BE2C (cell line): Measurements from ENCODE around the gene GLB1L2.

Source experiments
- DNase-seq: peaks from one replicate; pipeline ENCODE4 v3.0.0-alpha.2; 2020
- H3K27me3 ChIP-seq: fragments of 250-450 bp; sonication (Bioruptor Pico); 2 replicates; pipeline ENCODE4 v1.5.1; 2020; ENCODE audit warnings: mild to moderate bottlenecking
- H3K36me3 ChIP-seq: fragments of 250-450 bp; sonication (Bioruptor Pico); 2 replicates; pipeline ENCODE4 v1.5.1; 2020; ENCODE audit warnings: mild to moderate bottlenecking
- H3K4me1 ChIP-seq: fragments of 250-450 bp; sonication (Bioruptor Pico); 2 replicates; pipeline ENCODE4 v1.5.1; 2020
- H3K4me3 ChIP-seq: 2 replicates; pipeline ENCODE4 v1.5.1; 2011; ENCODE audit warnings: low read depth, low read length
- H3K9me3 ChIP-seq: fragments of 250-450 bp; sonication (Bioruptor Pico); 2 replicates; pipeline ENCODE4 v1.5.1; 2020
- CTCF ChIP-seq: IDR thresholded peaks from 2 replicates; pipeline ENCODE4 v1.5.1; 2012; ENCODE audit warnings: mild to moderate bottlenecking, low read depth, low read length

GLB1L2 gene

DNA sequence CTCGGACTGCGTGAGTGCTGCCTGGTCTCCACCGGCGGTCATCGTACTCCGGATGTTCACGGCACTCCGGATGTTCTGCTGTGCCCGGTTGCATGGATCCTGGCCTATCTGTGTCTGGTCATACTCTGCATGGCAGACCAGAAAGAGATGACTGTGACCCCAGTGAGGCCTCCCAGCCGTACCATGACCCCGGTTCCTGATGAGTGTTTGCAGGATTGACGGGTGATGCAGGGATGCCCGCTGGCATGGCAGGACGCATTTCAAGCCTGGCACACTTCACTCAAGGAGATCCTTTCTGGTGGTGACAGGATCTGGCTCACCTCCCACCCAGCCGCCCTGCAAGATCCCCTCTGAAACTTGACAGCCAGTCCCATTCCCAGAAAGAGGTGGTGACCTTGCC is 6.3 kb downstream of the GLB1L2 start:
- Histone ChIP-seq H3K4me1 (no peaks in the 10 kb centered on the region), H3K4me3 (no peak overlapping the region), H3K36me3 (no peaks in the 10 kb centered on the region), H3K9me3 (no peaks in the 10 kb centered on the region), H3K27me3 (no peaks in the 10 kb centered on the region)
- TF ChIP-seq CTCF = no peak
- DNase-seq = no peak

DNA sequence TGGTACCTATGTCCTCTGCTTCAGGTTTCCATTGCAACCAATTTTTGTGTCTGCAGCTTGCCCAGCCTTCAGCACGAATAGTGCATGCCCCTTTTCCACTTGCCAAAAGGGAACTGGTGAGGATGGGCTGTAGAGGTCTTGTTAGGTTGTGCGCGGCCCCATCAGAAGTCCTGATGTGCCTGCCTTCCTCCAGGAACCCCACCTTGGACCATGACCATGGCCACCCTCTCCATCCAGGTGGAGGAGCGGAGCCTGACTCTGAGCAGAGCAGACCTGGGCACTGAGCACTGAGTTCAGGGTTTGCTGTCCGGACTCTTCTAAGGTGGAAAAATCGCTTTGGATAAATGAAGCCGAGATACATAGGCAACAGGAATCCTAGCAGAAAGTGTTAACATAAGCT is 6.9 kb downstream of the GLB1L2 start:
- H3K36me3 ChIP-seq = no peaks in the 10 kb centered on the region
- no peaks in the 10 kb centered on the region for H3K9me3 ChIP-seq
- H3K4me3 ChIP-seq = no peak overlapping the region
- no peak for DNase-seq
- no peaks in the 10 kb centered on the region for H3K27me3 ChIP-seq
- no peaks in the 10 kb centered on the region for H3K4me1 ChIP-seq
- no peak for TF ChIP-seq CTCF

GRCh38 chr11:134339756-134340155 is 8.0 kb downstream of the GLB1L2 start:
- DNase-seq = no peak
- Histone ChIP-seq H3K4me3 (no peak overlapping the region), H3K9me3 (no peaks in the 10 kb centered on the region), H3K4me1 (no peaks in the 10 kb centered on the region), H3K27me3 (no peaks in the 10 kb centered on the region), H3K36me3 (no peaks in the 10 kb centered on the region)
- TF ChIP-seq CTCF = no peak

- H3K9me3 ChIP-seq = no peaks in the 10 kb centered on the region
- DNase-seq = no peak
- no peak for TF ChIP-seq CTCF
- H3K27me3 ChIP-seq = no peaks in the 10 kb centered on the region
- no peak overlapping the region for H3K4me3 ChIP-seq
- no peaks in the 10 kb centered on the region for H3K4me1 ChIP-seq
- H3K36me3 ChIP-seq = no peaks in the 10 kb centered on the region
These were observed 8.7 kb downstream of the GLB1L2 start for GRCh38 chr11:134340354-134340964.

DNA sequence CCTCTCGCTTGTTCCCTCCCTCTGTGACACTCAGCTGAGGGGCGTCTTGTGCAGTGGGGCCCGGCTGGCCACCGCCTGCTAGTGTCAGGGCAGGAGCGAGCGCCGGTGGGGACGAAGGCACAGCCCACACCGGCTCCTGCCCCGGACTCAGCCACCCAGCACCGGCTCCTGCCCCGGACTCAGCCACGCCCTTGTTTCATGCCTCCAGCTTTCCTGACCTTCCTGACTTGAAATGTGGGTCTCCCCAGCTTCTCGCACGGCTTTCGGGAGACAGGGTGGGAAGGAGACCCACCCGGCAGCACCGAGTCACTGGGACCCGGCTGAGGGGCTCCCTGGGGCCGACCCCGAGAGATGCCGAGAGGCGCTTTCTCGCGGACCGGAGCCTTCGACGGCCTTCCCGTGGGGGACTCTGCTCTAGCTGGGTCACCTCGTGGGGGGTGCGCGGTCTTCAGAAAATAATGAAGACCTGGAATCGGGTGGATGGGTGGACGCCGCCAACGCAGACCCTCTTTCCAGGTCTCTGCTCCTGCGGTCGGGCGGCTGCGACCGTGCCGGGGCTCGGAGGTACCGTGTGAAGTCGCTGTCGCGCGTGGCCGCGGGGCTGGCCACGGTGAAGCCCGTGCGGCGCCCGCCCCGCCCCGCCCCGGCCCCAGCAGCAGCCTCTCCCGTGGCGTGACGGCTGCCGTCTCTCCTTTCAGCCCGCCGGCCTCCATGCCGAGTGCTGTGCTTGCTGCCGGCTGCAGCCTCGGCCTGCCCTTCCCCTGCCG is 10.2 kb downstream of the GLB1L2 start:
- TF ChIP-seq CTCF = no peak
- Histone ChIP-seq H3K4me3 (no peak overlapping the region), H3K4me1 (no peaks in the 10 kb centered on the region), H3K9me3 (no peaks in the 10 kb centered on the region), H3K27me3 (no peaks in the 10 kb centered on the region), H3K36me3 (no peaks in the 10 kb centered on the region)
- no peak for DNase-seq
